Peyer's patch (tissue), 4 donors: Measurements from ENCODE around the gene TM2D1. TPM values are rescaled to one million over a fixed set of nuclear protein-coding genes. Genes with fewer than 3 reads are reported as not detected.

Experiments
- DNase-seq, 3 donors: peaks; one replicate each; pipeline ENCODE4 v3.0.0-alpha.2; 2017 to 2019
- H3K27ac ChIP-seq, 4 donors: fragments of 200-600 bp; sonication (generic); one replicate each; pipeline ENCODE4 v1.5.1; 2016 to 2019
- H3K27me3 ChIP-seq, 2 donors: fragments of 200-600 bp; sonication (generic); one replicate each; pipeline ENCODE4 v1.5.1; 2019
- H3K36me3 ChIP-seq, 3 donors: fragments of 200-600 bp; sonication (generic); one replicate each; pipeline ENCODE4 v1.5.1; 2016 to 2019
- H3K4me1 ChIP-seq, 4 donors: fragments of 200-600 bp; sonication (generic); one replicate each; pipeline ENCODE4 v1.5.1; 2016 to 2019
- H3K4me3 ChIP-seq, 4 donors: fragments of 200-600 bp; sonication (generic); 1 replicate in 3 of 4; 2 replicates in 1 of 4; pipeline ENCODE4 v1.5.1; 2016 to 2019; ENCODE audit warnings: mild to moderate bottlenecking in 1 of 4
- H3K9me3 ChIP-seq, 4 donors: fragments of 200-600 bp; sonication (generic); one replicate each; pipeline ENCODE4 v1.5.1; 2016 to 2019; ENCODE audit warnings: mild to moderate bottlenecking in 1 of 4
- CTCF ChIP-seq, 6 experiments: fragments of 450-650 bp in 4 of 6; fragments of 200-600 bp in 2 of 6; sonication (generic) in 1 of 6; IDR thresholded peaks; one replicate each; pipeline ENCODE4 v1.5.1; 2017 to 2019; ENCODE audit warnings: antibody characterized with exemption in 6 of 6, mild to moderate bottlenecking in 3 of 6, moderate library complexity in 1 of 6
- POLR2A ChIP-seq, 2 donors: fragments of 450-650 bp; IDR thresholded peaks; one replicate each; pipeline ENCODE4 v1.5.1; 2017; ENCODE audit warnings: antibody characterized with exemption in 2 of 2, mild to moderate bottlenecking in 2 of 2, moderate library complexity in 2 of 2
- total RNA-seq, 4 donors: library from RNA; depleted of rRNA; stranded (reverse); fragments of >200 nt; gene quantifications; one replicate each; pipeline ENCODE4 v1.1.0, GENCODE V29; 2016

TM2D1 gene
- total RNA-seq, 4 donors from 2014 or later: 25.6 to 64.8 (median 43.2) TPM

- no peaks in the 10 kb centered on the region for H3K4me1 ChIP-seq
- DNase-seq: no peak
- H3K9me3 ChIP-seq: no peaks in the 10 kb centered on the region
- peak overlapping the region in 2 of 4 donors; percentile 25 to 31 for H3K4me3 ChIP-seq
- TF ChIP-seq POLR2A (IDR thresholded peaks at IDR 0.05) (no peak), CTCF (IDR thresholded peaks at IDR 0.05) (no peak)
- no peaks in the 10 kb centered on the region for H3K27me3 ChIP-seq
- H3K36me3 ChIP-seq: no peaks in the 10 kb centered on the region
- H3K27ac ChIP-seq: peak overlapping the region in 2 of 4 donors; percentile 54 to 55
Measured at GRCh38 chr1:61640531-61641530, 84.1 kb downstream of the TM2D1 start.

- no peaks in the 10 kb centered on the region for H3K4me1 ChIP-seq
- H3K36me3 ChIP-seq: no peaks in the 10 kb centered on the region
- H3K27me3 ChIP-seq: no peaks in the 10 kb centered on the region
- TF ChIP-seq CTCF (IDR thresholded peaks at IDR 0.05): no peak
- no peak for TF ChIP-seq POLR2A (IDR thresholded peaks at IDR 0.05)
- H3K4me3 ChIP-seq: no peak overlapping the region
- no peak for DNase-seq
- no peaks in the 10 kb centered on the region for H3K9me3 ChIP-seq
- H3K27ac ChIP-seq: peak overlapping the region in 2 of 4 donors; percentile 51 to 54
Measured at GRCh38 chr1:61639608-61640336, 85.2 kb downstream of the TM2D1 start.

GRCh38 chr1:61638911-61639605 is 85.9 kb downstream of the TM2D1 start:
- no peak for DNase-seq
- no peaks in the 10 kb centered on the region for H3K4me1 ChIP-seq
- no peaks in the 10 kb centered on the region for H3K9me3 ChIP-seq
- TF ChIP-seq POLR2A (IDR thresholded peaks at IDR 0.05) (no peak), CTCF (IDR thresholded peaks at IDR 0.05) (no peak)
- peak overlapping the region in 3 of 4 donors; percentile 11 to 54 (median 51) for H3K27ac ChIP-seq
- no peaks in the 10 kb centered on the region for H3K36me3 ChIP-seq
- H3K4me3 ChIP-seq: no peak overlapping the region
- no peaks in the 10 kb centered on the region for H3K27me3 ChIP-seq

DNA sequence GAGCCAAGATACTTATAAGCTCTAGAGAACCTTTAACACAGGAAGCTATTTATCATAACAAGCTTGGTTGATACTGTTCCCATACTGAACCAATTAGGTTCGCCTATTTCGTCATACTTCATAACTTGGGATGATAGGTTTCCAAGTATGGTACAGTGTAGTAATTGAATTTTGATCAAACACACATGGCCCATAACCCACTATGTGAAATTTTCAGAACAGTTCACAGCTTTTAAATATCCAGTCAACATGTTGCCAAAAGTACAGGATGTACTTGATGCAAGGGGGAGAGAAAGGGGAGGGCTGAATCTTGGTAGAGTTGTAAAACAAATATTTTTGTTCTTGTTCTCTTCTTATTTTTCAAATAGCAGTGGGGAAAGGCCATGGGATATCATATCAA is 86.6 kb downstream of the TM2D1 start:
- DNase-seq: no peak
- Histone ChIP-seq H3K9me3 (no peaks in the 10 kb centered on the region), H3K27me3 (no peaks in the 10 kb centered on the region), H3K4me1 (no peaks in the 10 kb centered on the region), H3K36me3 (no peaks in the 10 kb centered on the region), H3K27ac (peak overlapping the region in 1 of 4 donors; percentile 56), H3K4me3 (no peak overlapping the region)
- TF ChIP-seq POLR2A (IDR thresholded peaks at IDR 0.05): no peak
- no peak for TF ChIP-seq CTCF (IDR thresholded peaks at IDR 0.05)

- no peaks in the 10 kb centered on the region for H3K9me3 ChIP-seq
- no peak for DNase-seq
- TF ChIP-seq POLR2A (IDR thresholded peaks at IDR 0.05) (no peak), CTCF (IDR thresholded peaks at IDR 0.05) (no peak)
- peak overlapping the region in 1 of 4 donors; percentile 56 for H3K27ac ChIP-seq
- H3K36me3 ChIP-seq: no peaks in the 10 kb centered on the region
- no peaks in the 10 kb centered on the region for H3K4me1 ChIP-seq
- H3K4me3 ChIP-seq: no peak overlapping the region
- no peaks in the 10 kb centered on the region for H3K27me3 ChIP-seq
Measured at GRCh38 chr1:61637470-61637869, 87.5 kb downstream of the TM2D1 start.
